ENCODE data around the gene FNDC10.
"Not testable (repeated sequence)": the region's sequence is repeated elsewhere in the genome, so short reads cannot be mapped to it uniquely, and the experiment has no call there.

Gene FNDC10

GRCh38 chr1:1598720-1599029 is 1.3 kb downstream of the FNDC10 start:
- no peak for DNase-seq

- no peak for DNase-seq
Observed at GRCh38 chr1:1598051-1598719, 1.8 kb downstream of the FNDC10 start.

GRCh38 chr1:1597275-1597930 is 2.5 kb downstream of the FNDC10 start:
- no peak for DNase-seq

- DNase-seq, result no peak
Observed at GRCh38 chr1:1596493-1597274, 3.3 kb downstream of the FNDC10 start.

GRCh38 chr1:1595341-1595740 is 4.6 kb downstream of the FNDC10 start:
- not testable (repeated sequence) for DNase-seq

GRCh38 chr1:1594602-1595260 is 5.2 kb downstream of the FNDC10 start:
- no peak for DNase-seq

- DNase-seq, result no peak
Observed at GRCh38 chr1:1593834-1594601, 5.9 kb downstream of the FNDC10 start.

GRCh38 chr1:1591452-1591851 is 8.5 kb downstream of the FNDC10 start:
- no peak for DNase-seq

GRCh38 chr1:1583347-1584010 is 16.5 kb downstream of the FNDC10 start:
- DNase-seq, result no peak

GRCh38 chr1:1582585-1583346 is 17.2 kb downstream of the FNDC10 start:
- DNase-seq, result no peak

GRCh38 chr1:1578371-1578940 is 21.5 kb downstream of the FNDC10 start:
- no peak for DNase-seq

- DNase-seq, result no peak
Observed at GRCh38 chr1:1577367-1578011, 22.4 kb downstream of the FNDC10 start.

GRCh38 chr1:1574721-1575537 is 25.0 kb downstream of the FNDC10 start, which contains the start of gene SSU72:
TSS of gene SSU72 (minus strand) at chr1:1574863. CDS start at chr1:1574557, 306 bp downstream.
- peak; percentile 69 for DNase-seq

- DNase-seq, result no peak
Observed at GRCh38 chr1:1573843-1574720, 25.9 kb downstream of the FNDC10 start.

- DNase-seq, result no peak
Observed at GRCh38 chr1:1569341-1569740, 30.6 kb downstream of the FNDC10 start.

- no peak for DNase-seq
Observed at GRCh38 chr1:1567891-1568291, 32.0 kb downstream of the FNDC10 start.

- DNase-seq, result no peak
Observed at GRCh38 chr1:1567152-1567875, 32.6 kb downstream of the FNDC10 start.

- DNase-seq, result no peak
Observed at GRCh38 chr1:1565340-1565739, 34.6 kb downstream of the FNDC10 start.
